Stimulated activated CD4-positive, alpha-beta T cell treated with anti-CD3 and anti-CD28 coated beads, TNF-alpha, amount 100 ng/mL, for 24 hours (primary cell): ENCODE data around the gene TBR1.

Experiments used
- DNase-seq, 3 experiments: peaks; one replicate each; pipeline ENCODE4 v3.0.0-alpha.2; 2020; ENCODE audit warnings: low read depth in 3 of 3

The TBR1 gene

GRCh38 chr2:161415034-161415986 lies 787 bp upstream of the TBR1 start:
- no peak for DNase-seq

DNA sequence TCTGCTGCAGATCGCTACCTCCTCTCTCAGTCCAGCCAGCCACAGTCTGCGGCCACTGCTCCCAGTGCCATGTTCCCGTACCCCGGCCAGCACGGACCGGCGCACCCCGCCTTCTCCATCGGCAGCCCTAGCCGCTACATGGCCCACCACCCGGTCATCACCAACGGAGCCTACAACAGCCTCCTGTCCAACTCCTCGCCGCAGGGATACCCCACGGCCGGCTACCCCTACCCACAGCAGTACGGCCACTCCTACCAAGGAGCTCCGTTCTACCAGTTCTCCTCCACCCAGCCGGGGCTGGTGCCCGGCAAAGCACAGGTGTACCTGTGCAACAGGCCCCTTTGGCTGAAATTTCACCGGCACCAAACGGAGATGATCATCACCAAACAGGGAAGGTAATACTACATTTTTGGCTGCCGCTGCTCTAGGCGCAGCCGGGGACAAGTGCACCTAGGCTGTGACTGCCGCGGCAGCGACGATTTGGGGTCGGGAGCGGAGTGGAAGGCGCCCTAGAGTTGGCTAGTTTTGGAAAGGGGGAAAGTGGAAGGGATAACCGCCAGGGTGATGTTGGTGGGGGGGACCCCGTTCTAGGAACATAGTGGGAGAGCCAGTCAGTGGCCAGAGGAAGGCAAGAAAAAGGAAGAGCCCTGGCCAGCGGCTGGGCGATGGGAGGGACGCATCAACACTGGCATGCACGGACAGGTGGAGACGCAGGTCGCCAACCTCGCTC lies 776 bp downstream of the TBR1 start:
- DNase-seq: no peak

- DNase-seq: no peak
These were observed 1.6 kb downstream of the TBR1 start for GRCh38 chr2:161417438-161418274.

DNA sequence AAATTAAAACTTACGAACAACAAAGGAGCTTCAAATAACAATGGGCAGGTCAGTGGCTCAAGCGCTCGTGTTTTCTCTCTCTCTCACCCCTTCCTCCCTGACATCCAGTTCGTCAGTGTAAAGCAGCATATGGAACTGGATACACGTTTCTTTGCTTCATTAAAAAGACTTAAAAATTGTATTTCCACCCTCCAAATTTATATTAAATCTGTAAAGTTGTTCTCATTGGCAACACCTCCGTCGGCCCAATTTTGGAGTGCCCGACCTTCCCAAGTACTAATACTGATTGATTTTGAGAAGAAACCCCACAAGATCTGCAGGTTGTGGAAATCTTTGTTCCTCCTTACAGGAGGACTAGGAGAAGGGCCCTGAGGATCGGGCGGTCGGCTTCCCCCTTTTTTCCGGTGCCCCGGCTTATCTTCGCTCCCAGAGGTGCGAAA lies 2.2 kb downstream of the TBR1 start:
- no peak for DNase-seq

DNA sequence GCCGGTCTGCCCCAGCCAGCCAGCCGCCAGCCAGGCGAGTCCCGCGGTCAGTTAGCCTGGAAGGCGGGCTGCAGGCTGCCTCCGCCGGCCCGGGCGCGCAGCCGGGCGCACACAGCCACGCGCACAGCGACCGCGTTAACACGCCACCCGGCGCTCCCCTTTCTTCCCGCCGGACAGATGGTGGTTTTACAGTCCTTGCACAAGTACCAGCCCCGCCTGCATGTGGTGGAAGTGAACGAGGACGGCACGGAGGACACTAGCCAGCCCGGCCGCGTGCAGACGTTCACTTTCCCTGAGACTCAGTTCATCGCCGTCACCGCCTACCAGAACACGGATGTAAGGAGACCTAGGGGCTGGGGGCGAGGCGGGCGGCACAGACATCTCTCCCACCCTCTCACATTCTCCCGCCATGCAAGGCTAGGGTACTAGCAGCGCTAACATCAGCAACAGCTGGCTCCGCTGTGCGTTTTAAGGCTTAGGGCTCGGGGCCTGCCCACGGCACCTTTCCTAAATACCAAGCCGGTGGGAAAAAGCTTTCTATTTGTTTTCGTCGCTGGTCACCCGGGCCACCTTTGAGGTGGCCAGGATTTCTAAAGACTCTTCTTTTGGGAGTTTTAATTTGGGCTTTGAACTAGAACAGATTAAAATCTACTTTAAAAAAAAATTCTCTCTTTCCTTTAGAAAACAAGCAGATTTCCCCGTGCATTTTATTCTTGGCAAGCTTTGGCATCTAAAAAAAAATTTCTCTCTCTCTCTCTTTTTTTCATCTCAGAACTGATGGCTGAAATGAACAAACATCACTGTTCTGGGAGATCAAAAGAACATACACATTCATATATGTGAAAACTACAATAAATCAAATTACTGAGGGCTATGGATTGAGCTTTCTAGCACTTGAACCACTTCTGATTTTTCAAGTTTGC lies 2.9 kb downstream of the TBR1 start:
- no peak for DNase-seq

DNA sequence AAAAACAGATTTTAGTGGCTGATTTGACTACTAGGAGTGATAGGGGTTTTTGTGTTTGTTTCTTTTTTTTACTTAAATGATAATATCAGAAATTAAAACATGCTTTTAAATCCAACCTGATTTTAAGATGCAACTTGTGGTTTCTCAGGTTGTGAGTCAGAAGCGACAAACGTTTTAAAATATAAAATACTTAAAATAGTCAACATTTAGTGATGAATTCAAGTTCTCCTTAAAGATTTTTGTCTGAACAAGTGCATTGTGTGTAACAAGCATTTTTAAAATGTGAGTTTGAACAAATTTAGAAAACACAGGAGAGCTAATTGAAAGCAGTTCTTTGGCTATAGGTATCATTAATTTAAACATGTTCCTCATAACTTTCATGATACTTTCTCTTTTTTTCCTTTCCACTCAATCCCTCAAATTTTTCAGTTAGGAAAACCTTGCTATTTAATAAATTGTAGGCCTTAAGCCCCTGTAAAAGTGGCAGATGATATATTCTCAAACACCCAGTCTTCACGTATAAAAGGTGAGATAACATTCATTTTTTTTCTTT lies 3.6 kb downstream of the TBR1 start:
- no peak for DNase-seq

DNA sequence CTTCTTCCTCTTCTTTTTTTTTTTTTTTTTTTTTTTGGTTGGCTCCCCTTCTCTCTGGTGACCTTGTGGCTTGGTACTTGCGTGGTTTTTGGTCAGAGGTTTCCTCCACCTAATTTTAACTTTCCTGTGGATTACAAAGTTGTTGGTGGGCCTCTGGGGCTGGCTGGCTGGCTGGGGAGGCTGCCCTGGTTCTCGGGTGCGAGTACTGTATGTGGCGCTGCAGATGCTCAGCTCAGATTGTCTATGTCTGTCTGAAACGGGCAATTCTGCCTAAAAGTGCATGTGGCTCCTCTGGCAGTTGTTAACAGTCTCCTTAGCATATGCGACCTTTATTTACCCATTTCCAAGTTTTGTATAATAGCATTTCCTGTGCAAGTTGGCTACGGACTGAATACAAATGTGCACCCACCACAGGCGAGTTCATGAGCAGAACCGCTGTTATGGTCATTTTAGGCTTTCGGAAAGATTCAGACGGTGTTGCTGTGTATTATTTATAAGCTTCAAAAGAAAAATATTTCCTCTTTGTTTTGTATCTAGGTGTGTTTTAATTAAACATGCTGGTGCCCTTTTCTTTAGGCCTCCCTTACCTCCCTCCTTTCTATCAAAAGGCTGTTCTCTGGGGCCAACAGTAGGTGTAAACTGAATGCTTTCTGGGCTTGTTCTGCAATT lies 4.4 kb downstream of the TBR1 start:
- no peak for DNase-seq

DNA sequence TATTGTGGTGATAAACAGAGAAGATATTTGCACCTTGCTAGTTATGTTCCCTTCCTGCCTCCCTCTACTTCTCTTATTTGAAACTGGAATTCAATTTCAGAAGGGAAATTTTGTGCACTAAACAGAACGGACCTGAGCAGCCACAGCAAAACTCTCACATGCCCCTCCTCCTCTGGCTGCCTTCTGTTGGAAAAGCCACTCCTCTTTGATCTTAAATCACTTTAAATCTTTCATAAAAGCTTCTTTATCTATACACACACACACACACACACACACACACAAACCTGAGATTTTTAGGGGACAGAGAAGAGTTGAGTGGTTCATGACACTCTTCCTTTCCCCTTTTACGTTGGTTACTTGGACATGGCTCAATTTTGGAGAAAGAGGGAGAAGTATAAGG lies 5.6 kb downstream of the TBR1 start:
- DNase-seq: no peak

GRCh38 chr2:161422816-161423403 lies 6.8 kb downstream of the TBR1 start:
- no peak for DNase-seq

- DNase-seq: no peak
These were observed 7.6 kb downstream of the TBR1 start for GRCh38 chr2:161423421-161424393.

GRCh38 chr2:161424394-161424769 lies 8.3 kb downstream of the TBR1 start:
- DNase-seq: no peak

GRCh38 chr2:161424891-161425727 lies 9.0 kb downstream of the TBR1 start:
- no peak for DNase-seq

DNA sequence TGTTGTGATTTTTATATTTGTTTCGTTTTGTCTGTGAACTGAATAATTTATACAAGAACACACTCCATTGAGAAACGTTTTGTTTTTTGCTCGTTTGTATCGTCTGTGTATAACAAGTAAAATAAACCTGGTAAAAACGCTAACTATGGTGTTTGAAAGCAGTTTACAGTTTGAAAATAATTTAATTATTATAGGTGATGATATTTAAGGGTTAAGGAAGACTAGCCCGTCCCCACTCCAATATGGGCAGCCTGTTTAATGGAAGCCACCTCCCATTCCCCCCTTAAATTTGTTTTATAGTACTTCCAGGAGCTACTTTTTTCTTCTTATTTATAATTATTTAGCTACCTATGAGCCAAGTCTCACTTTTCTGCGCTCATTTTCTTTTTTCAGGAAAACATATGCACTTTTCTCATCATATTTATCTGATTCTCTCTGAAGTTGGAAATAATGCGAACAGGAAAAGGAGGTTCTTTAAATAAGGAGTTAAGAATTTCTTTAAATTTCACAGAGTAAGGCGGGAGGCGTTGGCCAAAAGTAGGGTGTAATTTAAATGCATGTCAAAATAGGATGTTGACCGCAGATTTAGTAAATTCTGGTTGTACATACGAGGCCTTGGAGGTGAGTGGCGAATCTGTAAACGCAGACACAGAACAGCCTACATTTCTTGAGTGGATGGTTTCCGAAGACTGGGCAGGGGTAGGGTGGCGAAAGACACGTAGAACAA lies 9.8 kb downstream of the TBR1 start:
- DNase-seq: no peak

- DNase-seq: no peak
These were observed 10.4 kb downstream of the TBR1 start for GRCh38 chr2:161426455-161426921.

GRCh38 chr2:161426922-161427663 lies 11.0 kb downstream of the TBR1 start:
- no peak for DNase-seq
